CD4-positive, alpha-beta T cell (primary cell): ENCODE data around the gene TMEM184A. TPM values are rescaled to one million over a fixed set of nuclear protein-coding genes. Genes with fewer than 3 reads are reported as not detected.

Source experiments
- ATAC-seq: fragments of 200-7000 bp; cut with Tn5 transposase; one replicate; pipeline ENCODE4 v1.10.0; 2022; ENCODE audit warnings: mild to moderate bottlenecking; ENCODE audit not compliant: poor library complexity
- CTCF ChIA-PET: fragments of 350-600 bp; sonication (Branson Sonifier 250); formaldehyde crosslinking; loops from one replicate; lab custom pipeline; 2021; ENCODE audit warnings: antibody characterized with exemption, inconsistent platforms; lab: Charles Lee
- POLR2A ChIA-PET: fragments of 350-600 bp; sonication (Branson Sonifier 250); formaldehyde crosslinking; loops from one replicate; lab custom pipeline; 2021; ENCODE audit warnings: antibody characterized with exemption, inconsistent platforms; lab: Charles Lee
- DNase-seq, 14 experiments: peaks; one replicate each; pipeline ENCODE4 v3.0.0-alpha.2; 2013 to 2020; ENCODE audit warnings: mixed read lengths in 2 of 14
- H3K27ac ChIP-seq, 2 donors: one replicate each; pipeline versions ENCODE4 v1.5.1 to v1.7.0; 2013; ENCODE audit warnings: low read length in 2 of 2, low read depth in 1 of 2, mild to moderate bottlenecking in 1 of 2
- H3K27me3 ChIP-seq, 2 experiments: 1 replicate in 1 of 2; 2 replicates in 1 of 2; pipeline versions ENCODE4 v1.6.1 to v1.7.0; 2013; ENCODE audit warnings: low read length in 2 of 2, control low read depth in 1 of 2, mild to moderate bottlenecking in 1 of 2, moderate library complexity in 1 of 2; ENCODE audit not compliant: insufficient read depth in 2 of 2, control insufficient read depth in 1 of 2
- H3K36me3 ChIP-seq: one replicate; pipeline ENCODE4 v1.6.1; 2013; ENCODE audit warnings: low read length, control low read depth; ENCODE audit not compliant: insufficient read depth
- H3K4me1 ChIP-seq: one replicate; pipeline ENCODE4 v1.6.1; 2013; ENCODE audit warnings: low read length, control low read depth; ENCODE audit not compliant: insufficient read depth
- H3K4me3 ChIP-seq: one replicate; pipeline ENCODE4 v1.5.1; 2013; ENCODE audit warnings: mild to moderate bottlenecking, low read length, moderate library complexity
- H3K9me3 ChIP-seq, 2 experiments: 1 replicate in 1 of 2; 2 replicates in 1 of 2; pipeline versions ENCODE4 v1.6.1 to v1.7.0; 2013; ENCODE audit warnings: low read length in 2 of 2, mild to moderate bottlenecking in 2 of 2, control low read depth in 1 of 2, moderate library complexity in 1 of 2; ENCODE audit not compliant: control insufficient read depth in 1 of 2, insufficient read depth in 1 of 2
- H3K27ac Mint-ChIP-seq: one replicate; pipeline ENCODE4 v1.8.0; 2020; ENCODE audit warnings: mixed read lengths
- H3K27me3 Mint-ChIP-seq: one replicate; pipeline ENCODE4 v1.8.0; 2021; ENCODE audit warnings: mixed read lengths
- H3K36me3 Mint-ChIP-seq: one replicate; pipeline ENCODE4 v1.8.0; 2021; ENCODE audit warnings: low read depth, mixed read lengths
- H3K4me1 Mint-ChIP-seq: one replicate; pipeline ENCODE4 v1.8.0; 2021; ENCODE audit warnings: low read depth, mixed read lengths
- H3K4me3 Mint-ChIP-seq: one replicate; pipeline ENCODE4 v1.8.0; 2020; ENCODE audit warnings: mild to moderate bottlenecking, mixed read lengths
- H3K9me3 Mint-ChIP-seq: one replicate; pipeline ENCODE4 v1.8.0; 2020; ENCODE audit warnings: mixed read lengths
- intact Hi-C, 2 experiments: fragments of 100-400 bp; cut with DNase I in 1 of 2; cut with micrococcal nuclease in 1 of 2; formaldehyde crosslinking; loops; one replicate each; pipeline versions ENCODE4 v1.15.1 to v1.9.0; 2023 to 2025; cut with DNase I, micrococcal nuclease
- total RNA-seq, 174 experiments: library from RNA in 2 of 174; stranded (reverse) in 2 of 174; gene quantifications; one replicate each; pipeline ENCODE4 v1.2.3 and lab custom pipeline; 2021 to 2026
- TF ChIP-seq, protein P1 (sequence below): fragments of 200-600 bp; IDR thresholded peaks from one replicate; pipeline ENCODE4 v1.8.0; 2022; ENCODE audit warnings: antibody characterized with exemption, mild to moderate bottlenecking

The TMEM184A gene
- total RNA-seq, 2 experiments from 2014 or later = 0.06 TPM; not detected in 1

GRCh38 chr7:1512781-1513656, 43.0 kb downstream of the TMEM184A start:
- peak overlapping the region; percentile 19 for H3K4me3 ChIP-seq

GRCh38 chr7:1511444-1512422, 44.3 kb downstream of the TMEM184A start:
- intact Hi-C loops = loop anchor here in 1 of 2 experiments (2.0 kb wide), 1 partner anchor 17 kb away; no protein-coding TSS in a partner anchor
- H3K36me3 Mint-ChIP-seq = peaks cover 4% of the 10 kb centered on the region
- peaks cover 3% of the 10 kb centered on the region for H3K27me3 Mint-ChIP-seq
- no peaks in the 10 kb centered on the region for H3K9me3 Mint-ChIP-seq
- TF ChIP-seq, protein P1, sequence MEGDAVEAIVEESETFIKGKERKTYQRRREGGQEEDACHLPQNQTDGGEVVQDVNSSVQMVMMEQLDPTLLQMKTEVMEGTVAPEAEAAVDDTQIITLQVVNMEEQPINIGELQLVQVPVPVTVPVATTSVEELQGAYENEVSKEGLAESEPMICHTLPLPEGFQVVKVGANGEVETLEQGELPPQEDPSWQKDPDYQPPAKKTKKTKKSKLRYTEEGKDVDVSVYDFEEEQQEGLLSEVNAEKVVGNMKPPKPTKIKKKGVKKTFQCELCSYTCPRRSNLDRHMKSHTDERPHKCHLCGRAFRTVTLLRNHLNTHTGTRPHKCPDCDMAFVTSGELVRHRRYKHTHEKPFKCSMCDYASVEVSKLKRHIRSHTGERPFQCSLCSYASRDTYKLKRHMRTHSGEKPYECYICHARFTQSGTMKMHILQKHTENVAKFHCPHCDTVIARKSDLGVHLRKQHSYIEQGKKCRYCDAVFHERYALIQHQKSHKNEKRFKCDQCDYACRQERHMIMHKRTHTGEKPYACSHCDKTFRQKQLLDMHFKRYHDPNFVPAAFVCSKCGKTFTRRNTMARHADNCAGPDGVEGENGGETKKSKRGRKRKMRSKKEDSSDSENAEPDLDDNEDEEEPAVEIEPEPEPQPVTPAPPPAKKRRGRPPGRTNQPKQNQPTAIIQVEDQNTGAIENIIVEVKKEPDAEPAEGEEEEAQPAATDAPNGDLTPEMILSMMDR = no peak
- Histone ChIP-seq H3K9me3 (no peaks in the 10 kb centered on the region), H3K4me1 (peaks cover 46% of the 10 kb centered on the region), H3K36me3 (no peaks in the 10 kb centered on the region), H3K27ac (no peak overlapping the region), H3K4me3 (no peak overlapping the region), H3K27me3 (no peaks in the 10 kb centered on the region)
- ChIA-PET POLR2A (no interaction called here), CTCF (no interaction called here)
- ATAC-seq = no peak
- H3K4me1 Mint-ChIP-seq = peaks cover 37% of the 10 kb centered on the region
- peak overlapping the region; percentile 75 for H3K27ac Mint-ChIP-seq
- no peak overlapping the region for H3K4me3 Mint-ChIP-seq
- peak in 1 of 14 experiments; percentile 2 for DNase-seq

More at GRCh38 chr7:1512781-1513656, 43.0 kb downstream of the TMEM184A start:
- TF ChIP-seq, protein P1 = no peak
- Mint-ChIP-seq H3K4me3 (peak overlapping the region; percentile 59), H3K4me1 (peaks cover 32% of the 10 kb centered on the region), H3K36me3 (no peaks in the 10 kb centered on the region), H3K27ac (peak overlapping the region; percentile 75), H3K27me3 (no peaks in the 10 kb centered on the region), H3K9me3 (no peaks in the 10 kb centered on the region)
- no peaks in the 10 kb centered on the region for H3K36me3 ChIP-seq
- no peaks in the 10 kb centered on the region for H3K9me3 ChIP-seq
- DNase-seq (peak; percentile 31 to 76 (median 56)), ATAC-seq (peak; percentile 94)
- ChIA-PET CTCF (interaction anchor here (0.6 to 1.4 kb wide), 2 partner anchors 26 to 39 kb away, joined by 3 to 4 read pairs; no protein-coding TSS in a partner anchor), POLR2A (interaction anchor here (1.1 kb wide), 1 partner anchor 17 kb away, joined by 6 read pairs; the partner anchor contains the start of gene MAFK)
- no peaks in the 10 kb centered on the region for H3K27me3 ChIP-seq
- H3K4me1 ChIP-seq = peaks cover 36% of the 10 kb centered on the region
- intact Hi-C loops = loop anchor here in 1 of 2 experiments (2.0 kb wide), 1 partner anchor 16 kb away; no protein-coding TSS in a partner anchor
- H3K27ac ChIP-seq = peak overlapping the region in 1 of 2 donors; percentile 21

GRCh38 chr7:1510780-1511154, 45.2 kb downstream of the TMEM184A start:
- ChIA-PET POLR2A (no interaction called here), CTCF (no interaction called here)
- Histone ChIP-seq H3K27ac (no peak overlapping the region), H3K27me3 (no peaks in the 10 kb centered on the region), H3K36me3 (no peaks in the 10 kb centered on the region), H3K4me3 (no peak overlapping the region), H3K4me1 (peaks cover 54% of the 10 kb centered on the region), H3K9me3 (no peaks in the 10 kb centered on the region)
- Mint-ChIP-seq H3K9me3 (no peaks in the 10 kb centered on the region), H3K27me3 (peaks cover 4% of the 10 kb centered on the region), H3K4me3 (no peak overlapping the region), H3K4me1 (peaks cover 44% of the 10 kb centered on the region), H3K27ac (no peak overlapping the region), H3K36me3 (peaks cover 5% of the 10 kb centered on the region)
- DNase-seq (peak in 1 of 14 experiments; percentile 3), ATAC-seq (no peak)
- TF ChIP-seq, protein P1 = no peak
- intact Hi-C loops = no loop called here
